Activated B cell treated with CpG ODN at 0.5 μM for 24 hours (primary cell): ENCODE measurements around the gene METRNL. TPM values are rescaled to one million over a fixed set of nuclear protein-coding genes. Genes with fewer than 3 reads are reported as not detected.

ENCODE experiments used
- ATAC-seq: fragments of 200-7000 bp; cut with Tn5 transposase; one replicate; pipeline ENCODE4 v1.10.0; 2021; ENCODE audit warnings: low read depth, mild to moderate bottlenecking, moderate library complexity
- CTCF ChIA-PET: fragments of 350-600 bp; sonication (Branson Sonifier 250); formaldehyde crosslinking; loops from one replicate; lab custom pipeline; 2021; ENCODE audit warnings: antibody characterized with exemption; lab: Charles Lee
- POLR2A ChIA-PET: fragments of 350-600 bp; sonication (Branson Sonifier 250); formaldehyde crosslinking; loops from one replicate; lab custom pipeline; 2021; ENCODE audit warnings: antibody characterized with exemption; lab: Charles Lee
- DNase-seq: peaks from one replicate; pipeline ENCODE4 v3.0.0; 2022
- H3K27ac Mint-ChIP-seq: one replicate; pipeline ENCODE4 v1.8.0; 2020; ENCODE audit warnings: mixed read lengths
- H3K27me3 Mint-ChIP-seq: one replicate; pipeline ENCODE4 v1.8.0; 2021; ENCODE audit warnings: mixed read lengths
- H3K36me3 Mint-ChIP-seq: one replicate; pipeline ENCODE4 v1.8.0; 2021; ENCODE audit warnings: low read depth, mixed read lengths
- H3K4me1 Mint-ChIP-seq: one replicate; pipeline ENCODE4 v1.8.0; 2021; ENCODE audit warnings: mixed read lengths
- H3K4me3 Mint-ChIP-seq: one replicate; pipeline ENCODE4 v1.8.0; 2020; ENCODE audit warnings: mild to moderate bottlenecking, mixed read lengths
- H3K9me3 Mint-ChIP-seq: one replicate; pipeline ENCODE4 v1.8.0; 2020; ENCODE audit warnings: mixed read lengths
- CTCF ChIP-seq: fragments of 200-600 bp; IDR thresholded peaks from one replicate; pipeline ENCODE4 v1.8.0; 2022; ENCODE audit warnings: antibody characterized with exemption, mild to moderate bottlenecking
- intact Hi-C: fragments of 100-400 bp; cut with micrococcal nuclease; formaldehyde crosslinking; loops from one replicate; pipeline ENCODE4 v1.15.1; 2024
- total RNA-seq: library from RNA; stranded (reverse); gene quantifications from 2 replicates; pipeline ENCODE4 v1.2.3, GENCODE V29; 2022

The METRNL gene
- total RNA-seq, 1 donor from 2014 or later, result 10.7 TPM

DNA sequence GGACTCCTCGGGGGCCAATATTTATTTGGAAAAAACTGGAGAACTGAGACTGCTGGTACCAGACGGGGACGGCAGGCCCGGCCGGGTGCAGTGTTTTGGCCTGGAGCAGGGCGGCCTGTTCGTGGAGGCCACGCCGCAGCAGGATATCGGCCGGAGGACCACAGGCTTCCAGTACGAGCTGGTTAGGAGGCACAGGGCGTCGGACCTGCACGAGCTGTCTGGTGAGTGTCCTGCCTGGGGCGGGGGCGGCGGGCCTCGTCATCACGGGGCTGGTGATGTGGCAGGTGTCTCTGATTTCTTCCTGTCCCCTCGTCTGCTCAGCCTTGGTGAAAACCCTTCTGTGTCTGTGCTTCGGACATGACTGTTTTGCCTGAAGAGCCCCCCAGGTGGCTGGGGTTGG is 5.7 kb downstream of the METRNL start:
- Mint-ChIP-seq H3K4me3 (no peak overlapping the region), H3K36me3 (peaks cover 16% of the 10 kb centered on the region)

GRCh38 chr17:83085526-83086198 is 6.3 kb downstream of the METRNL start:
- Mint-ChIP-seq H3K4me1 (peaks cover 36% of the 10 kb centered on the region), H3K27me3 (no peaks in the 10 kb centered on the region), H3K36me3 (peaks cover 17% of the 10 kb centered on the region), H3K27ac (no peak overlapping the region), H3K4me3 (no peak overlapping the region), H3K9me3 (no peaks in the 10 kb centered on the region)
- no peak for ATAC-seq
- CTCF ChIA-PET, result no interaction called here
- POLR2A ChIA-PET, result no interaction called here
- no peak for TF ChIP-seq CTCF
- intact Hi-C loops, result no loop called here
- DNase-seq, result no peak

More for the DNA sequence above, 5.7 kb downstream of the METRNL start:
- intact Hi-C loops, result no loop called here
- DNase-seq (no peak), ATAC-seq (no peak)
- no peak for TF ChIP-seq CTCF
- CTCF ChIA-PET, result no interaction called here
- no peaks in the 10 kb centered on the region for H3K9me3 Mint-ChIP-seq
- H3K27me3 Mint-ChIP-seq, result no peaks in the 10 kb centered on the region
- POLR2A ChIA-PET, result no interaction called here
- no peak overlapping the region for H3K27ac Mint-ChIP-seq
- H3K4me1 Mint-ChIP-seq, result peaks cover 36% of the 10 kb centered on the region

DNA sequence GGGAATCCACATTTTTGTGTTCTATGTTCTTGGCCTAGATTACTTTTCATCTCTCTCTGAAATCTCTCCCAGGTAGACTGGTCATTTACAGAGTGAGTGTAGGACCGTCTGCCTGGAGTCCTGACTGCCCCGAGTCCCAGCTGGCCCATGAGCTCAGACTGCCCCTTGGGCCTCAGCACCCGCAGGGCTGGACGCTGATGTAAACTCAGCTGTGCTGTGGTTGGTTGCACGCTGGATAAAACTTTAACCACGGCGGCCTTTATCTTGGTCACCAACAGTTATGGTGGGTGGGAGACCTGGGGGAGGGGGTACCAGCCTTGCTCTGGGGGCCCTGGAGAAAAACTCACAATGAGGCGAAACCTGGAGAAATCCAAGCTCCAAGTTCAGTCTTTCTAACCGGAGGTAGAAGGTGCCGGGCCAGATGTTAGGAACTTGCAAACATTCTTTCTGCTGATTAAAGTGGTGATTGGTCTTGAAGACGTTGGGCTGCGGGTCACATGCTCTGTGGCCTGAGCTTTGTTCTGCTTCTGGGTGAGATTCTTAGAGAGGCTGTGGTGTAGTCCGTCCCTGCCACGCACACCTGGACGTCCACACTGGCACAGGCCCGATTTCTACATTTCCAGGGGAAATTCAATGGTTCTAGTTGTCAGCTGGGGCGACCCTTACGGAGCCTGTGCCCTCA is 6.9 kb downstream of the METRNL start:
- ChIA-PET CTCF (no interaction called here), POLR2A (interaction anchor here (0.5 kb wide), 1 partner anchor 34 kb away, joined by 3 read pairs; no protein-coding TSS in a partner anchor)
- ATAC-seq, result no peak
- Mint-ChIP-seq H3K4me3 (no peak overlapping the region), H3K27me3 (no peaks in the 10 kb centered on the region), H3K27ac (no peak overlapping the region), H3K36me3 (peaks cover 18% of the 10 kb centered on the region), H3K9me3 (no peaks in the 10 kb centered on the region), H3K4me1 (peaks cover 36% of the 10 kb centered on the region)
- TF ChIP-seq CTCF, result no peak
- intact Hi-C loops, result no loop called here
- DNase-seq, result no peak

DNA sequence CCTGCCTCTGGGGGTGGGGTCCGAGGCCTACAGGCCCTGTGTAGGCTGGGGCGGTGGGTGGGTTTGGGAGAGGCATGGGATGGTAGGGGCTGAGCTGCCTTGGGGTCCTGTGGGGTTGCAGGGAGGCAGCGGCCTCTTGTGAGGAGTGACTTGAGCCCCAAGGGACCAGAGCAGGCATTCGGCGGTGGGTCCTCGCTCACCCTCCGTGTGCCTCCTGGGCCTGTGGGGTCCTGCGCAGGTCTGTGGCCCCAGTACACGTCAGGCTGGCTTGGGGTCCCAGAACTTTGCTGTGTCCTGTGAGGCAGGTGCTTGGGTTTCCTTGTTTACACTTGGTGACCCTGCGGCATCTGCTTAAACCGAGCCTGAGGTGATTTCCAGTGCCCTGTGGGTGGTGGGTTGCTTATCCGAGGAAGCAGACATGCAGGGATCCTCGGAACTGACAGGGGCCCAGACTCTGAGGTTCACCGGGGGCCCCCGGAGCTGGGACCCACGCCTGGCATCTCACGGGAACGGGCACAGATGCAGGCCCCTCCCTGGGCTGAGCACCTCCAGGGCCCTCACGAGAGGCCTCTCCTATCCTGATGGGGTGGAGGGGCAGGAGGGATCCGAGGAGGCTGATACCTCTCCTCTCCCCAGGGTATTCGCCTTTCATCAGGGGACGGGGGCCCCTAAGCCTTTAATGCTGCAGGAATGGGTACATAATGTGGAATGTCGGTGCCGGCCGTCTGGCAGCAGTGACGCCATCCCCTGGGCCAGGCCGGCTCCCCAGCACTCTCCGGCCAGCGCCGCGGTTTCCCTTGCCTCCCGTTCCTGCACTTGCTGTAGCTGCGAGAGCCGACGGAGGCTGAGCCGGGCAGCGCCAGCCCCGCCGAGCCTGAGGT is 7.7 kb downstream of the METRNL start:
- no peak for TF ChIP-seq CTCF
- no peaks in the 10 kb centered on the region for H3K9me3 Mint-ChIP-seq
- DNase-seq (no peak), ATAC-seq (no peak)
- ChIA-PET POLR2A (interaction anchor here (0.5 kb wide), 1 partner anchor 33 kb away, joined by 3 read pairs; no protein-coding TSS in a partner anchor), CTCF (no interaction called here)
- no peaks in the 10 kb centered on the region for H3K27me3 Mint-ChIP-seq
- peaks cover 28% of the 10 kb centered on the region for H3K4me1 Mint-ChIP-seq
- intact Hi-C loops, result no loop called here
- H3K27ac Mint-ChIP-seq, result no peak overlapping the region
- no peak overlapping the region for H3K4me3 Mint-ChIP-seq
- H3K36me3 Mint-ChIP-seq, result peaks cover 17% of the 10 kb centered on the region
